Cardiac muscle cell (in vitro differentiated cells and primary cell): Measurements from ENCODE around the gene PRAMEF17. TPM values are rescaled to one million over a fixed set of nuclear protein-coding genes. Genes with fewer than 3 reads are reported as not detected.

Experiments used
- polyA plus RNA-seq: library from polyadenylated mRNA; unstranded; fragments of >200 nt; fragmentation: Nextera tagmentation; extraction: Ambion mirVana; gene quantifications from 2 replicates; pipeline ENCODE4 v1.2.1, GENCODE V29; 2016
- total RNA-seq: library from RNA; depleted of rRNA; stranded (reverse); fragments of >200 nt; gene quantifications from 2 replicates; pipeline ENCODE4 v1.2.3, GENCODE V29; 2016

The PRAMEF17 gene
- total and polyA plus RNA-seq, 2 experiments from 2014 or later = not detected

Other genes starting within 250 kb of the PRAMEF17 start
- gene PRAMEF26, start 233.6 kb upstream of the PRAMEF17 start, total RNA-seq = not detected in 2 replicates
- gene PRAMEF26, start 233.6 kb upstream of the PRAMEF17 start, polyA plus RNA-seq = not detected in 2 replicates
- not detected in 2 replicates for gene HNRNPCL4, start 224.0 kb upstream of the PRAMEF17 start, total RNA-seq
- not detected in 2 replicates for gene HNRNPCL4, start 224.0 kb upstream of the PRAMEF17 start, polyA plus RNA-seq
- gene PRAMEF9, start 217.8 kb upstream of the PRAMEF17 start, total RNA-seq = not detected in 2 replicates
- gene PRAMEF9, start 217.8 kb upstream of the PRAMEF17 start, polyA plus RNA-seq = not detected in 2 replicates
- not detected in 2 replicates for gene PRAMEF13, start 188.2 kb upstream of the PRAMEF17 start, total RNA-seq
- gene PRAMEF13, start 188.2 kb upstream of the PRAMEF17 start, polyA plus RNA-seq = not detected in 2 replicates
- not detected in 2 replicates for gene PRAMEF18, start 163.5 kb upstream of the PRAMEF17 start, total RNA-seq
- not detected in 2 replicates for gene PRAMEF18, start 163.5 kb upstream of the PRAMEF17 start, polyA plus RNA-seq
- gene PRAMEF5, start 135.4 kb upstream of the PRAMEF17 start, total RNA-seq = not detected in 2 replicates
- not detected in 2 replicates for gene PRAMEF5, start 135.4 kb upstream of the PRAMEF17 start, polyA plus RNA-seq
- not detected in 2 replicates for gene PRAMEF8, start 104.5 kb upstream of the PRAMEF17 start, total RNA-seq
- not detected in 2 replicates for gene PRAMEF8, start 104.5 kb upstream of the PRAMEF17 start, polyA plus RNA-seq
- not detected in 2 replicates for gene PRAMEF33, start 86.1 kb upstream of the PRAMEF17 start, total RNA-seq
- not detected in 2 replicates for gene PRAMEF33, start 86.1 kb upstream of the PRAMEF17 start, polyA plus RNA-seq
- gene PRAMEF15, start 74.1 kb upstream of the PRAMEF17 start, total RNA-seq = not detected in 2 replicates
- not detected in 2 replicates for gene PRAMEF15, start 74.1 kb upstream of the PRAMEF17 start, polyA plus RNA-seq
- gene PRAMEF14, start 42.5 kb upstream of the PRAMEF17 start, total RNA-seq = not detected in 2 replicates
- not detected in 2 replicates for gene PRAMEF14, start 42.5 kb upstream of the PRAMEF17 start, polyA plus RNA-seq
- not detected in 2 replicates for gene PRAMEF19, start 17.7 kb upstream of the PRAMEF17 start, total RNA-seq
- gene PRAMEF19, start 17.7 kb upstream of the PRAMEF17 start, polyA plus RNA-seq = not detected in 2 replicates
- not detected in 2 replicates for gene PRAMEF20, start 20.8 kb downstream of the PRAMEF17 start, total RNA-seq
- not detected in 2 replicates for gene PRAMEF20, start 20.8 kb downstream of the PRAMEF17 start, polyA plus RNA-seq
- not detected in 2 replicates for gene LRRC38, start 124.4 kb downstream of the PRAMEF17 start, total RNA-seq
- 0.42 TPM in 1 of 2 replicates, not detected in the other for gene LRRC38, start 124.4 kb downstream of the PRAMEF17 start, polyA plus RNA-seq
- 13.8 and 22.8 TPM in 2 replicates for gene PDPN, start 194.2 kb downstream of the PRAMEF17 start, total RNA-seq
- gene PDPN, start 194.2 kb downstream of the PRAMEF17 start, polyA plus RNA-seq = 13.0 and 24.9 TPM in 2 replicates